H9 (cell line): Measurements from ENCODE around the gene LARP1. TPM values are rescaled to one million over a fixed set of nuclear protein-coding genes. Genes with fewer than 3 reads are reported as not detected.
A peak's percentile ranks its signal among the peaks of the same experiment; 100 is the strongest.

ENCODE experiments used
- DNase-seq: peaks from one replicate; pipeline ENCODE4 v3.0.0-alpha.2; 2017
- H2AFZ ChIP-seq: one replicate; pipeline ENCODE4 v1.6.1; 2013; ENCODE audit warnings: mild to moderate bottlenecking, low read length, control low read depth, moderate library complexity
- H2AK5ac ChIP-seq: 2 replicates; pipeline ENCODE4 v1.6.1; 2013; ENCODE audit warnings: low read length, control low read depth, mixed read lengths; ENCODE audit not compliant: insufficient read length
- H2BK120ac ChIP-seq: one replicate; pipeline ENCODE4 v1.6.1; 2013; ENCODE audit warnings: low read depth, mild to moderate bottlenecking, low read length, control low read depth, inconsistent platforms; ENCODE audit not compliant: poor library complexity, severe bottlenecking
- H2BK12ac ChIP-seq: 2 replicates; pipeline ENCODE4 v1.6.1; 2013; ENCODE audit warnings: low read length, control low read depth, mixed read lengths, low read depth; ENCODE audit not compliant: insufficient read length
- H2BK15ac ChIP-seq: 2 replicates; pipeline ENCODE4 v1.6.1; 2013; ENCODE audit warnings: low read depth, low read length, control low read depth
- H2BK20ac ChIP-seq: one replicate; pipeline ENCODE4 v1.6.1; 2013; ENCODE audit warnings: low read depth, mild to moderate bottlenecking, low read length, control low read depth, inconsistent platforms; ENCODE audit not compliant: poor library complexity, severe bottlenecking
- H2BK5ac ChIP-seq: 2 replicates; pipeline ENCODE4 v1.6.1; 2013; ENCODE audit warnings: low read length, control low read depth, mixed read lengths; ENCODE audit not compliant: insufficient read length
- H3K14ac ChIP-seq: 2 replicates; pipeline ENCODE4 v1.6.1; 2013; ENCODE audit warnings: low read length, control low read depth; ENCODE audit not compliant: insufficient read depth
- H3K18ac ChIP-seq: 2 replicates; pipeline ENCODE4 v1.6.1; 2013; ENCODE audit warnings: low read depth, mild to moderate bottlenecking, mixed read lengths, low read length, control low read depth; ENCODE audit not compliant: insufficient read length
- H3K23ac ChIP-seq: 2 replicates; pipeline ENCODE4 v1.6.1; 2013; ENCODE audit warnings: low read length, control low read depth, mixed read lengths, low read depth; ENCODE audit not compliant: insufficient read length
- H3K23me2 ChIP-seq: 2 replicates; pipeline ENCODE4 v1.6.1; 2013; ENCODE audit warnings: low read depth, mild to moderate bottlenecking, mixed read lengths, low read length, control low read depth; ENCODE audit not compliant: insufficient read length, poor library complexity, severe bottlenecking
- H3K27ac ChIP-seq: 2 replicates; pipeline ENCODE4 v1.5.1; 2013; ENCODE audit warnings: low read length, control low read depth, mixed read lengths, low read depth; ENCODE audit not compliant: insufficient read length
- H3K27me3 ChIP-seq: 2 replicates; pipeline ENCODE4 v1.6.1; 2013; ENCODE audit warnings: low read length, control low read depth, inconsistent platforms; ENCODE audit not compliant: insufficient read depth
- H3K4ac ChIP-seq: 2 replicates; pipeline ENCODE4 v1.6.1; 2013; ENCODE audit warnings: low read depth, mild to moderate bottlenecking, control low read depth, inconsistent platforms, low read length, moderate library complexity
- H3K4me1 ChIP-seq: 2 replicates; pipeline ENCODE4 v1.6.1; 2013; ENCODE audit warnings: low read length, control low read depth, inconsistent platforms; ENCODE audit not compliant: insufficient read depth
- H3K4me2 ChIP-seq: 2 replicates; pipeline ENCODE4 v1.6.1; 2013; ENCODE audit warnings: low read length, control low read depth, mixed read lengths; ENCODE audit not compliant: insufficient read length, insufficient read depth
- H3K56ac ChIP-seq: 2 replicates; pipeline ENCODE4 v1.6.1; 2013; ENCODE audit warnings: low read depth, mild to moderate bottlenecking, mixed read lengths, low read length, control low read depth; ENCODE audit not compliant: insufficient read length
- H3K79me1 ChIP-seq: 2 replicates; pipeline ENCODE4 v1.6.1; 2013; ENCODE audit warnings: low read depth, mild to moderate bottlenecking, moderate library complexity, low read length, control low read depth, inconsistent platforms; ENCODE audit not compliant: insufficient read depth, poor library complexity, severe bottlenecking
- H3K79me2 ChIP-seq: 2 replicates; pipeline ENCODE4 v1.6.1; 2013; ENCODE audit warnings: low read length, control low read depth, inconsistent platforms; ENCODE audit not compliant: insufficient read depth
- H3K9ac ChIP-seq: 2 replicates; pipeline ENCODE4 v1.6.1; 2013; ENCODE audit warnings: low read length, control low read depth, mixed read lengths; ENCODE audit not compliant: insufficient read length; ENCODE audit errors: extremely low read depth
- H3K9me3 ChIP-seq: one replicate; pipeline ENCODE4 v1.6.1; 2013; ENCODE audit warnings: low read depth, low read length, inconsistent platforms; ENCODE audit not compliant: control insufficient read depth
- H3T11ph ChIP-seq: one replicate; pipeline ENCODE4 v1.6.1; 2013; ENCODE audit warnings: mild to moderate bottlenecking, low read length, control low read depth, inconsistent platforms
- H4K20me1 ChIP-seq: one replicate; pipeline ENCODE4 v1.6.1; 2013; ENCODE audit not compliant: control insufficient read depth, insufficient read length, insufficient read depth
- H4K5ac ChIP-seq: 2 replicates; pipeline ENCODE4 v1.6.1; 2013; ENCODE audit warnings: low read depth, mild to moderate bottlenecking, mixed read lengths, low read length, control low read depth; ENCODE audit not compliant: insufficient read length
- H4K8ac ChIP-seq: replicated peaks from 2 replicates; pipeline ENCODE4 v1.6.1; 2013; ENCODE audit warnings: low read length, control low read depth, mixed read lengths, low read depth; ENCODE audit not compliant: insufficient read length
- H4K91ac ChIP-seq: 2 replicates; pipeline ENCODE4 v1.6.1; 2013; ENCODE audit warnings: low read depth, mild to moderate bottlenecking, moderate library complexity, mixed read lengths, low read length, control low read depth; ENCODE audit not compliant: insufficient read length
- H3K27ac Mint-ChIP-seq, 3 experiments: 2 replicates in 2 of 3; 3 replicates in 1 of 3; pipeline ENCODE4 v1.8.0; 2020 to 2021; ENCODE audit warnings: mixed read lengths in 3 of 3, mild to moderate bottlenecking in 1 of 3, moderate library complexity in 1 of 3
- H3K27me3 Mint-ChIP-seq: 2 replicates; pipeline ENCODE4 v1.8.0; 2021; ENCODE audit warnings: low read depth, mild to moderate bottlenecking, moderate library complexity, mixed read lengths
- H3K36me3 Mint-ChIP-seq, 3 experiments: 2 replicates in 2 of 3; 3 replicates in 1 of 3; pipeline ENCODE4 v1.8.0; 2020 to 2021; ENCODE audit warnings: low read depth in 3 of 3, mixed read lengths in 3 of 3; ENCODE audit not compliant: insufficient read depth in 1 of 3
- H3K4me1 Mint-ChIP-seq, 2 experiments: 2 replicates each; pipeline ENCODE4 v1.8.0; 2020; ENCODE audit warnings: mixed read lengths in 2 of 2
- H3K4me3 Mint-ChIP-seq, 2 experiments: 2 replicates in 1 of 2; 3 replicates in 1 of 2; pipeline ENCODE4 v1.8.0; 2020 to 2021; ENCODE audit warnings: mild to moderate bottlenecking in 2 of 2, mixed read lengths in 2 of 2, moderate library complexity in 1 of 2
- H3K9me3 Mint-ChIP-seq, 2 experiments: 2 replicates in 1 of 2; 3 replicates in 1 of 2; pipeline ENCODE4 v1.8.0; 2020; ENCODE audit warnings: mild to moderate bottlenecking in 2 of 2, mixed read lengths in 2 of 2, moderate library complexity in 1 of 2
- CTCF ChIP-seq: fragments of 200-600 bp; sonication (generic); conservative IDR thresholded peaks from 3 replicates; pipeline ENCODE4 v1.8.0; 2021; ENCODE audit warnings: antibody characterized with exemption, mild to moderate bottlenecking
- WGBS: extraction: QIAGEN DNeasy Blood & Tissue Kit; methylation state at CpG from one replicate; pipeline ENCODE4 v1.1.7; 2013; ENCODE audit warnings: missing lambda C conversion rate, low lambda C conversion rate, mixed read lengths; ENCODE audit not compliant: insufficient read length; ENCODE audit errors: extremely low coverage; 5-methylcytosine and 5-hydroxymethylcytosine counted together
- total RNA-seq: library from RNA; stranded (reverse); gene quantifications from 2 replicates; pipeline ENCODE4 v1.2.1, GENCODE V29; 2021

The LARP1 gene
- total RNA-seq, 1 experiment from 2014 or later: 405 TPM

- no peak overlapping the region for H3K9ac ChIP-seq
- no peaks in the 10 kb centered on the region; the same call in 1 of the 2 replicates for H3K79me2 ChIP-seq
- no peak overlapping the region for H2BK20ac ChIP-seq
- H3K14ac ChIP-seq: no peak overlapping the region
- no peak overlapping the region for H3T11ph ChIP-seq
- Mint-ChIP-seq H3K27me3 (no peaks in the 10 kb centered on the region), H3K27ac (peak overlapping the region; percentile 78 to 92 (median 86)), H3K4me3 (peak overlapping the region in 1 of 2 experiments; percentile 62; a peak in 4 of 5 replicates), H3K9me3 (no peaks in the 10 kb centered on the region), H3K4me1 (peaks cover 37 to 43% of the 10 kb centered on the region in 2 experiments), H3K36me3 (peaks cover 0 to 4% (median 0%) of the 10 kb centered on the region in 3 experiments; a peak in 4 of 7 replicates)
- H2BK120ac ChIP-seq: no peak overlapping the region
- no peak overlapping the region for H2BK15ac ChIP-seq
- H3K23me2 ChIP-seq: no peaks in the 10 kb centered on the region
- H4K8ac ChIP-seq: no peak overlapping the region
- no peaks in the 10 kb centered on the region for H3K79me1 ChIP-seq
- H3K4me1 ChIP-seq: peaks cover 9% of the 10 kb centered on the region
- H2AK5ac ChIP-seq: no peak overlapping the region
- no peaks in the 10 kb centered on the region for H3K27me3 ChIP-seq
- no peak overlapping the region for H2BK12ac ChIP-seq
- H3K18ac ChIP-seq: no peak overlapping the region
- no peak overlapping the region for H3K4ac ChIP-seq
- H3K23ac ChIP-seq: no peak overlapping the region
- H2AFZ ChIP-seq: no peak overlapping the region
- no peaks in the 10 kb centered on the region for H3K9me3 ChIP-seq
- H4K91ac ChIP-seq: no peak overlapping the region
- no peak overlapping the region for H4K5ac ChIP-seq
- WGBS: no CpG with 5 or more reads among the region's 4 CpGs
- no peak for TF ChIP-seq CTCF
- DNase-seq: no peak
- H3K4me2 ChIP-seq: peak overlapping the region; percentile 48
- H3K27ac ChIP-seq: peak overlapping the region; percentile 55
- H2BK5ac ChIP-seq: no peak overlapping the region
- no peak overlapping the region for H3K56ac ChIP-seq
- H4K20me1 ChIP-seq: no peaks in the 10 kb centered on the region
Measured at GRCh38 chr5:154722097-154722496, 33.1 kb upstream of the LARP1 start.
